Liver (tissue), 9 donors: ENCODE measurements around the gene STRA6. TPM values are rescaled to one million over a fixed set of nuclear protein-coding genes. Genes with fewer than 3 reads are reported as not detected.

Experiments
- DNase-seq: peaks from one replicate; pipeline ENCODE4 v3.0.0-alpha.2; 2017; ENCODE audit warnings: low spot score
- H3K27ac ChIP-seq, 2 donors: one replicate each; pipeline ENCODE4 v1.7.0; 2013; ENCODE audit warnings: inconsistent platforms in 2 of 2, low read length in 2 of 2, control low read depth in 1 of 2, low read depth in 1 of 2, mild to moderate bottlenecking in 1 of 2
- H3K27me3 ChIP-seq, 4 donors: one replicate each; pipeline versions ENCODE4 v1.6.1 to v1.7.0; 2013; ENCODE audit warnings: low read length in 3 of 4, inconsistent platforms in 1 of 4, mild to moderate bottlenecking in 1 of 4, moderate library complexity in 1 of 4; ENCODE audit not compliant: control insufficient read depth in 4 of 4, insufficient read depth in 4 of 4
- H3K36me3 ChIP-seq, 4 donors: one replicate each; pipeline versions ENCODE4 v1.6.1 to v1.7.0; 2013; ENCODE audit warnings: low read length in 3 of 4, mild to moderate bottlenecking in 3 of 4, low read depth in 1 of 4, moderate library complexity in 1 of 4; ENCODE audit not compliant: control insufficient read depth in 4 of 4, insufficient read depth in 3 of 4
- H3K4me1 ChIP-seq, 4 donors: one replicate each; pipeline versions ENCODE4 v1.6.1 to v1.7.0; 2013; ENCODE audit warnings: low read length in 3 of 4, mild to moderate bottlenecking in 3 of 4, moderate library complexity in 1 of 4; ENCODE audit not compliant: control insufficient read depth in 4 of 4, insufficient read depth in 4 of 4
- H3K4me3 ChIP-seq, 3 donors: one replicate each; pipeline versions ENCODE4 v1.6.1 to v1.7.0; 2013; ENCODE audit warnings: low read length in 3 of 3, control low read depth in 1 of 3, low read depth in 1 of 3, mild to moderate bottlenecking in 1 of 3
- H3K9ac ChIP-seq, 2 donors: one replicate each; pipeline ENCODE4 v1.7.0; 2013; ENCODE audit warnings: low read length in 2 of 2, mild to moderate bottlenecking in 2 of 2, moderate library complexity in 2 of 2, control low read depth in 1 of 2, low read depth in 1 of 2
- H3K9me3 ChIP-seq, 4 donors: one replicate each; pipeline versions ENCODE4 v1.6.1 to v1.7.0; 2013; ENCODE audit warnings: low read length in 3 of 4; ENCODE audit not compliant: control insufficient read depth in 4 of 4
- ATF3 ChIP-seq: IDR thresholded peaks from 2 replicates; pipeline ENCODE4 v1.6.1; 2016; ENCODE audit warnings: antibody characterized with exemption
- CTCF ChIP-seq: fragments of 150-350 bp; IDR thresholded peaks from 2 replicates; pipeline ENCODE4 v1.5.1; 2017; ENCODE audit warnings: improper control_type of control experiment, low read depth, low read length; ENCODE audit not compliant: missing input control
- EGR1 ChIP-seq, 2 donors: IDR thresholded peaks; 2 replicates each; pipeline ENCODE4 v1.6.1; 2016 to 2018; ENCODE audit warnings: antibody characterized with exemption in 2 of 2, low read depth in 2 of 2
- FOXA2 ChIP-seq: IDR thresholded peaks from 2 replicates; pipeline ENCODE4 v1.6.1; 2016; ENCODE audit warnings: antibody characterized with exemption
- HNF4G ChIP-seq: IDR thresholded peaks from 2 replicates; pipeline ENCODE4 v1.6.1; 2016; ENCODE audit warnings: antibody characterized with exemption
- JUND ChIP-seq, 2 donors: IDR thresholded peaks; 2 replicates each; pipeline ENCODE4 v1.6.1; 2016; ENCODE audit warnings: antibody characterized with exemption in 2 of 2
- NR2F2 ChIP-seq: IDR thresholded peaks from 2 replicates; pipeline ENCODE4 v1.6.1; 2016; ENCODE audit warnings: antibody characterized with exemption
- RAD21 ChIP-seq, 2 donors: IDR thresholded peaks; 2 replicates each; pipeline ENCODE4 v1.6.1; 2016; ENCODE audit warnings: antibody characterized with exemption in 2 of 2, mild to moderate bottlenecking in 2 of 2
- REST ChIP-seq: IDR thresholded peaks from 2 replicates; pipeline ENCODE4 v1.6.1; 2016; ENCODE audit warnings: antibody characterized with exemption, mild to moderate bottlenecking
- RXRA ChIP-seq, 2 donors: IDR thresholded peaks; 2 replicates each; pipeline ENCODE4 v1.6.1; 2017 to 2018; ENCODE audit warnings: antibody characterized with exemption in 2 of 2, mild to moderate bottlenecking in 1 of 2
- TAF1 ChIP-seq: conservative IDR thresholded peaks from 2 replicates; pipeline ENCODE4 v1.6.1; 2016; ENCODE audit warnings: antibody characterized with exemption, mild to moderate bottlenecking
- YY1 ChIP-seq: IDR thresholded peaks from 2 replicates; pipeline ENCODE4 v1.6.1; 2016; ENCODE audit warnings: antibody characterized with exemption, mild to moderate bottlenecking
- ZBTB33 ChIP-seq: IDR thresholded peaks from 2 replicates; pipeline ENCODE4 v1.6.1; 2016; ENCODE audit warnings: antibody characterized with exemption
- WGBS: extraction: QIAGEN DNeasy Blood & Tissue Kit; methylation state at CpG from one replicate; pipeline ENCODE4 v1.1.7; 2013; 5-methylcytosine and 5-hydroxymethylcytosine counted together
- polyA plus RNA-seq, 2 donors: library from polyadenylated mRNA; stranded (reverse) in 1 of 2; unstranded in 1 of 2; fragments of 200-250 nt in 1 of 2; fragments of >200 nt in 1 of 2; fragmentation: Nextera tagmentation in 1 of 2; extraction: Ambion mirVana in 1 of 2; gene quantifications; one replicate each; pipeline versions ENCODE4 v1.2.1 to v1.2.3, GENCODE V29; 2013 to 2015
- total RNA-seq, 2 donors: library from RNA; depleted of rRNA; stranded (reverse); fragments of >200 nt; gene quantifications; one replicate each; pipeline ENCODE4 v1.2.3, GENCODE V29; 2014
- donor health status: healthy.
- donor health status: healthy.
- donor health status: healthy.
- donor health status: healthy.
- donor health status: healthy.

Gene STRA6
- total and polyA plus RNA-seq, 4 donors, result 3.1 TPM; not detected in 3

GRCh38 chr15:74201710-74202420, 722 bp downstream of the STRA6 start:
- peaks cover 0 to 6% (median 3%) of the 10 kb centered on the region in 4 donors for H3K27me3 ChIP-seq
- WGBS, result 51% methylated on average over 7 of the region's 7 CpGs
- no peak overlapping the region for H3K27ac ChIP-seq
- H3K4me3 ChIP-seq, result no peak overlapping the region
- H3K9ac ChIP-seq, result no peak overlapping the region
- H3K9me3 ChIP-seq, result no peaks in the 10 kb centered on the region
- no peaks in the 10 kb centered on the region for H3K4me1 ChIP-seq
- DNase-seq, result no peak
- TF ChIP-seq TAF1 (no peak), YY1 (no peak), ATF3 (no peak), RXRA (IDR thresholded peaks at IDR 0.05) (no peak), REST (no peak), NR2F2 (no peak), EGR1 (IDR thresholded peaks at IDR 0.05; ENCODE audit: low read depth in 2 of 2) (no peak), HNF4G (no peak), JUND (IDR thresholded peaks at IDR 0.05) (no peak), RAD21 (IDR thresholded peaks at IDR 0.05) (no peak)
- no peaks in the 10 kb centered on the region for H3K36me3 ChIP-seq

- H3K4me3 ChIP-seq, result no peak overlapping the region
- DNase-seq, result no peak
- no peaks in the 10 kb centered on the region for H3K9me3 ChIP-seq
- peaks cover 0 to 6% (median 3%) of the 10 kb centered on the region in 4 donors for H3K27me3 ChIP-seq
- 87% methylated on average over 8 of the region's 8 CpGs for WGBS
- no peaks in the 10 kb centered on the region for H3K36me3 ChIP-seq
- no peak for TF ChIP-seq RAD21 (IDR thresholded peaks at IDR 0.05)
- TF ChIP-seq RXRA (IDR thresholded peaks at IDR 0.05), result no peak
- no peak for TF ChIP-seq FOXA2
- no peak for TF ChIP-seq ZBTB33
- H3K9ac ChIP-seq, result no peak overlapping the region
- no peaks in the 10 kb centered on the region for H3K4me1 ChIP-seq
- H3K27ac ChIP-seq, result no peak overlapping the region
Observed at GRCh38 chr15:74200871-74201419, 1.6 kb downstream of the STRA6 start.

GRCh38 chr15:74200412-74200815, 2.2 kb downstream of the STRA6 start:
- Histone ChIP-seq H3K36me3 (no peaks in the 10 kb centered on the region), H3K27me3 (peaks cover 0 to 6% (median 3%) of the 10 kb centered on the region in 4 donors), H3K4me3 (no peak overlapping the region), H3K4me1 (no peaks in the 10 kb centered on the region), H3K9ac (no peak overlapping the region), H3K9me3 (no peaks in the 10 kb centered on the region), H3K27ac (no peak overlapping the region)
- DNase-seq, result no peak
- 34% methylated on average over 1 of the region's 1 CpG for WGBS
- no peak for TF ChIP-seq EGR1 (IDR thresholded peaks at IDR 0.05; ENCODE audit: low read depth in 2 of 2)
- no peak for TF ChIP-seq RAD21 (IDR thresholded peaks at IDR 0.05)
- no peak for TF ChIP-seq NR2F2
- no peak for TF ChIP-seq HNF4G
- TF ChIP-seq RXRA (IDR thresholded peaks at IDR 0.05), result no peak
- TF ChIP-seq YY1, result no peak
- TF ChIP-seq TAF1, result no peak
- no peak for TF ChIP-seq CTCF
- no peak for TF ChIP-seq REST
